H9 (cell line): ENCODE results near the gene VPS54. TPM values are rescaled to one million over a fixed set of nuclear protein-coding genes. Genes with fewer than 3 reads are reported as not detected.

ENCODE experiments used
- DNase-seq: peaks from one replicate; pipeline ENCODE4 v3.0.0-alpha.2; 2017
- H2AFZ ChIP-seq: one replicate; pipeline ENCODE4 v1.6.1; 2013; ENCODE audit warnings: mild to moderate bottlenecking, low read length, control low read depth, moderate library complexity
- H2AK5ac ChIP-seq: 2 replicates; pipeline ENCODE4 v1.6.1; 2013; ENCODE audit warnings: low read length, control low read depth, mixed read lengths; ENCODE audit not compliant: insufficient read length
- H2BK120ac ChIP-seq: one replicate; pipeline ENCODE4 v1.6.1; 2013; ENCODE audit warnings: low read depth, mild to moderate bottlenecking, low read length, control low read depth, inconsistent platforms; ENCODE audit not compliant: poor library complexity, severe bottlenecking
- H2BK12ac ChIP-seq: 2 replicates; pipeline ENCODE4 v1.6.1; 2013; ENCODE audit warnings: low read length, control low read depth, mixed read lengths, low read depth; ENCODE audit not compliant: insufficient read length
- H2BK15ac ChIP-seq: 2 replicates; pipeline ENCODE4 v1.6.1; 2013; ENCODE audit warnings: low read depth, low read length, control low read depth
- H2BK20ac ChIP-seq: one replicate; pipeline ENCODE4 v1.6.1; 2013; ENCODE audit warnings: low read depth, mild to moderate bottlenecking, low read length, control low read depth, inconsistent platforms; ENCODE audit not compliant: poor library complexity, severe bottlenecking
- H2BK5ac ChIP-seq: 2 replicates; pipeline ENCODE4 v1.6.1; 2013; ENCODE audit warnings: low read length, control low read depth, mixed read lengths; ENCODE audit not compliant: insufficient read length
- H3K14ac ChIP-seq: 2 replicates; pipeline ENCODE4 v1.6.1; 2013; ENCODE audit warnings: low read length, control low read depth; ENCODE audit not compliant: insufficient read depth
- H3K18ac ChIP-seq: 2 replicates; pipeline ENCODE4 v1.6.1; 2013; ENCODE audit warnings: low read depth, mild to moderate bottlenecking, mixed read lengths, low read length, control low read depth; ENCODE audit not compliant: insufficient read length
- H3K23ac ChIP-seq: 2 replicates; pipeline ENCODE4 v1.6.1; 2013; ENCODE audit warnings: low read length, control low read depth, mixed read lengths, low read depth; ENCODE audit not compliant: insufficient read length
- H3K23me2 ChIP-seq: 2 replicates; pipeline ENCODE4 v1.6.1; 2013; ENCODE audit warnings: low read depth, mild to moderate bottlenecking, mixed read lengths, low read length, control low read depth; ENCODE audit not compliant: insufficient read length, poor library complexity, severe bottlenecking
- H3K27ac ChIP-seq: 2 replicates; pipeline ENCODE4 v1.5.1; 2013; ENCODE audit warnings: low read length, control low read depth, mixed read lengths, low read depth; ENCODE audit not compliant: insufficient read length
- H3K27me3 ChIP-seq: 2 replicates; pipeline ENCODE4 v1.6.1; 2013; ENCODE audit warnings: low read length, control low read depth, inconsistent platforms; ENCODE audit not compliant: insufficient read depth
- H3K4ac ChIP-seq: 2 replicates; pipeline ENCODE4 v1.6.1; 2013; ENCODE audit warnings: low read depth, mild to moderate bottlenecking, control low read depth, inconsistent platforms, low read length, moderate library complexity
- H3K4me1 ChIP-seq: 2 replicates; pipeline ENCODE4 v1.6.1; 2013; ENCODE audit warnings: low read length, control low read depth, inconsistent platforms; ENCODE audit not compliant: insufficient read depth
- H3K4me2 ChIP-seq: 2 replicates; pipeline ENCODE4 v1.6.1; 2013; ENCODE audit warnings: low read length, control low read depth, mixed read lengths; ENCODE audit not compliant: insufficient read length, insufficient read depth
- H3K56ac ChIP-seq: 2 replicates; pipeline ENCODE4 v1.6.1; 2013; ENCODE audit warnings: low read depth, mild to moderate bottlenecking, mixed read lengths, low read length, control low read depth; ENCODE audit not compliant: insufficient read length
- H3K79me1 ChIP-seq: 2 replicates; pipeline ENCODE4 v1.6.1; 2013; ENCODE audit warnings: low read depth, mild to moderate bottlenecking, moderate library complexity, low read length, control low read depth, inconsistent platforms; ENCODE audit not compliant: insufficient read depth, poor library complexity, severe bottlenecking
- H3K79me2 ChIP-seq: 2 replicates; pipeline ENCODE4 v1.6.1; 2013; ENCODE audit warnings: low read length, control low read depth, inconsistent platforms; ENCODE audit not compliant: insufficient read depth
- H3K9ac ChIP-seq: 2 replicates; pipeline ENCODE4 v1.6.1; 2013; ENCODE audit warnings: low read length, control low read depth, mixed read lengths; ENCODE audit not compliant: insufficient read length; ENCODE audit errors: extremely low read depth
- H3K9me3 ChIP-seq: one replicate; pipeline ENCODE4 v1.6.1; 2013; ENCODE audit warnings: low read depth, low read length, inconsistent platforms; ENCODE audit not compliant: control insufficient read depth
- H3T11ph ChIP-seq: one replicate; pipeline ENCODE4 v1.6.1; 2013; ENCODE audit warnings: mild to moderate bottlenecking, low read length, control low read depth, inconsistent platforms
- H4K20me1 ChIP-seq: one replicate; pipeline ENCODE4 v1.6.1; 2013; ENCODE audit not compliant: control insufficient read depth, insufficient read length, insufficient read depth
- H4K5ac ChIP-seq: 2 replicates; pipeline ENCODE4 v1.6.1; 2013; ENCODE audit warnings: low read depth, mild to moderate bottlenecking, mixed read lengths, low read length, control low read depth; ENCODE audit not compliant: insufficient read length
- H4K8ac ChIP-seq: replicated peaks from 2 replicates; pipeline ENCODE4 v1.6.1; 2013; ENCODE audit warnings: low read length, control low read depth, mixed read lengths, low read depth; ENCODE audit not compliant: insufficient read length
- H4K91ac ChIP-seq: 2 replicates; pipeline ENCODE4 v1.6.1; 2013; ENCODE audit warnings: low read depth, mild to moderate bottlenecking, moderate library complexity, mixed read lengths, low read length, control low read depth; ENCODE audit not compliant: insufficient read length
- H3K27ac Mint-ChIP-seq, 3 experiments: 2 replicates in 2 of 3; 3 replicates in 1 of 3; pipeline ENCODE4 v1.8.0; 2020 to 2021; ENCODE audit warnings: mixed read lengths in 3 of 3, mild to moderate bottlenecking in 1 of 3, moderate library complexity in 1 of 3
- H3K27me3 Mint-ChIP-seq: 2 replicates; pipeline ENCODE4 v1.8.0; 2021; ENCODE audit warnings: low read depth, mild to moderate bottlenecking, moderate library complexity, mixed read lengths
- H3K36me3 Mint-ChIP-seq, 3 experiments: 2 replicates in 2 of 3; 3 replicates in 1 of 3; pipeline ENCODE4 v1.8.0; 2020 to 2021; ENCODE audit warnings: low read depth in 3 of 3, mixed read lengths in 3 of 3; ENCODE audit not compliant: insufficient read depth in 1 of 3
- H3K4me1 Mint-ChIP-seq, 2 experiments: 2 replicates each; pipeline ENCODE4 v1.8.0; 2020; ENCODE audit warnings: mixed read lengths in 2 of 2
- H3K4me3 Mint-ChIP-seq, 2 experiments: 2 replicates in 1 of 2; 3 replicates in 1 of 2; pipeline ENCODE4 v1.8.0; 2020 to 2021; ENCODE audit warnings: mild to moderate bottlenecking in 2 of 2, mixed read lengths in 2 of 2, moderate library complexity in 1 of 2
- H3K9me3 Mint-ChIP-seq, 2 experiments: 2 replicates in 1 of 2; 3 replicates in 1 of 2; pipeline ENCODE4 v1.8.0; 2020; ENCODE audit warnings: mild to moderate bottlenecking in 2 of 2, mixed read lengths in 2 of 2, moderate library complexity in 1 of 2
- WGBS: extraction: QIAGEN DNeasy Blood & Tissue Kit; methylation state at CpG from one replicate; pipeline ENCODE4 v1.1.7; 2013; ENCODE audit warnings: missing lambda C conversion rate, low lambda C conversion rate, mixed read lengths; ENCODE audit not compliant: insufficient read length; ENCODE audit errors: extremely low coverage; 5-methylcytosine and 5-hydroxymethylcytosine counted together
- total RNA-seq: library from RNA; stranded (reverse); gene quantifications from 2 replicates; pipeline ENCODE4 v1.2.1, GENCODE V29; 2021
- TF ChIP-seq, protein P1 (sequence below): fragments of 200-600 bp; sonication (generic); conservative IDR thresholded peaks from 3 replicates; pipeline ENCODE4 v1.8.0; 2021; ENCODE audit warnings: antibody characterized with exemption, mild to moderate bottlenecking

VPS54 gene
- total RNA-seq, 1 experiment from 2014 or later, result 13.4 TPM

- Histone ChIP-seq H2BK15ac (no peak overlapping the region), H3K14ac (no peak overlapping the region), H4K5ac (no peak overlapping the region), H3K23me2 (no peaks in the 10 kb centered on the region), H2BK12ac (no peak overlapping the region), H4K91ac (no peak overlapping the region), H3K9me3 (no peaks in the 10 kb centered on the region), H4K8ac (no peak overlapping the region), H2BK20ac (no peak overlapping the region), H3K23ac (no peak overlapping the region), H3K4me2 (peak overlapping the region; percentile 22), H2BK120ac (no peak overlapping the region), H2AK5ac (no peak overlapping the region), H3K27me3 (no peaks in the 10 kb centered on the region), H3K4me1 (peaks cover 29% of the 10 kb centered on the region), H3K56ac (no peak overlapping the region), H3K9ac (no peak overlapping the region), H2BK5ac (peak overlapping the region; percentile 45), H3K27ac (peak overlapping the region; percentile 31), H4K20me1 (no peaks in the 10 kb centered on the region), H3T11ph (no peak overlapping the region), H3K4ac (no peak overlapping the region), H3K79me2 (peaks cover 57% of the 10 kb centered on the region), H3K79me1 (no peaks in the 10 kb centered on the region), H3K18ac (no peak overlapping the region), H2AFZ (no peak overlapping the region)
- peaks cover 9 to 57% (median 54%) of the 10 kb centered on the region in 3 experiments; a peak in 6 of 7 replicates for H3K36me3 Mint-ChIP-seq
- no peaks in the 10 kb centered on the region for H3K27me3 Mint-ChIP-seq
- WGBS, result no CpG with 5 or more reads among the region's 1 CpG
- H3K4me1 Mint-ChIP-seq, result peaks cover 92% of the 10 kb centered on the region in 2 experiments
- H3K4me3 Mint-ChIP-seq, result peak overlapping the region in 1 of 2 experiments; percentile 70; a peak in 2 of 5 replicates
- TF ChIP-seq, protein P1, sequence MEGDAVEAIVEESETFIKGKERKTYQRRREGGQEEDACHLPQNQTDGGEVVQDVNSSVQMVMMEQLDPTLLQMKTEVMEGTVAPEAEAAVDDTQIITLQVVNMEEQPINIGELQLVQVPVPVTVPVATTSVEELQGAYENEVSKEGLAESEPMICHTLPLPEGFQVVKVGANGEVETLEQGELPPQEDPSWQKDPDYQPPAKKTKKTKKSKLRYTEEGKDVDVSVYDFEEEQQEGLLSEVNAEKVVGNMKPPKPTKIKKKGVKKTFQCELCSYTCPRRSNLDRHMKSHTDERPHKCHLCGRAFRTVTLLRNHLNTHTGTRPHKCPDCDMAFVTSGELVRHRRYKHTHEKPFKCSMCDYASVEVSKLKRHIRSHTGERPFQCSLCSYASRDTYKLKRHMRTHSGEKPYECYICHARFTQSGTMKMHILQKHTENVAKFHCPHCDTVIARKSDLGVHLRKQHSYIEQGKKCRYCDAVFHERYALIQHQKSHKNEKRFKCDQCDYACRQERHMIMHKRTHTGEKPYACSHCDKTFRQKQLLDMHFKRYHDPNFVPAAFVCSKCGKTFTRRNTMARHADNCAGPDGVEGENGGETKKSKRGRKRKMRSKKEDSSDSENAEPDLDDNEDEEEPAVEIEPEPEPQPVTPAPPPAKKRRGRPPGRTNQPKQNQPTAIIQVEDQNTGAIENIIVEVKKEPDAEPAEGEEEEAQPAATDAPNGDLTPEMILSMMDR, result no peak
- H3K27ac Mint-ChIP-seq, result peak overlapping the region; percentile 92 to 99 (median 95); a peak in 6 of 7 replicates
- no peak for DNase-seq
- H3K9me3 Mint-ChIP-seq, result no peaks in the 10 kb centered on the region
Measured at GRCh38 chr2:63851691-63852311, 167.4 kb downstream of the VPS54 start.
